ENCODE data around the gene KRTAP1-1.
"Not testable (repeated sequence)": the region's sequence is repeated elsewhere in the genome, so short reads cannot be mapped to it uniquely, and the experiment has no call there.

Gene KRTAP1-1, protein sequence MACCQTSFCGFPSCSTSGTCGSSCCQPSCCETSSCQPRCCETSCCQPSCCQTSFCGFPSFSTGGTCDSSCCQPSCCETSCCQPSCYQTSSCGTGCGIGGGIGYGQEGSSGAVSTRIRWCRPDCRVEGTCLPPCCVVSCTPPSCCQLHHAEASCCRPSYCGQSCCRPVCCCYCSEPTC

DNA sequence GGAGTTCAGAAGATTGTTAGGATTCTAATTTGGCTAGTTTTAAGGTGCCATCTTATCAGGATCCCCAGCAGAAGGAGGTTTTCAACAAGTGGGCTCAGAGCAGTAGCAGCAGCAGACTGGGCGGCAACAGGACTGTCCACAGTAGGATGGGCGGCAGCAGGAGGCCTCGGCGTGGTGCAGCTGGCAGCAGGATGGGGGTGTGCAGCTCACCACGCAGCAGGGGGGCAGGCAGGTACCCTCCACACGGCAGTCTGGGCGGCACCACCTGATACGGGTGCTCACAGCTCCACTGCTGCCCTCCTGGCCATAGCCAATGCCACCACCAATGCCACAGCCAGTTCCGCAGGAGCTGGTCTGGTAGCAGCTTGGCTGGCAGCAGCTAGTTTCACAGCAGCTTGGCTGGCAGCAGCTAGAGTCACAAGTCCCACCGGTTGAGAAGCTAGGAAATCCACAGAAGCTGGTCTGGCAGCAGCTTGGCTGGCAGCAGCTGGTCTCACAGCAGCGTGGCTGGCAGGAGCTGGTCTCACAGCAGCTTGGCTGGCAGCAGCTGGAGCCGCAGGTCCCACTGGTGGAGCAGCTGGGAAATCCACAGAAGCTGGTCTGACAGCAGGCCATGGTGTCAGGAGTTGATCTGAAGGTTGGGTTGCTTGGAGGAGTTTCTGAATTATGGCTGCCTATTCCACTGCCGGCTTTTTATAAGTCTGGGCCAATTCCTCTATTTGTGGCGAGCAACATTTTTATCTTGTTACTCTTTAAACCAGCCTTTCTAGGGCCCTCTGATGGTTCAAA, at the start of gene KRTAP1-1:
Gene KRTAP1-1, minus strand, starts transcription at position 668 of the 789 bp plus-strand sequence. Its CDS starts 53 bp downstream, at position 615.
- H3K36me3 ChIP-seq (ENCODE audit: control insufficient read depth in 1 of 2, insufficient read depth in 2 of 2, low read length in 2 of 2); H3K4me1 ChIP-seq (ENCODE audit: control insufficient read depth in 1 of 2, insufficient read depth in 2 of 2, low read length in 2 of 2); H3K4me3 ChIP-seq (ENCODE audit: low read depth in 1 of 2, low read length in 2 of 2); H3K27ac ChIP-seq (ENCODE audit: low read depth, low read length); H3K27me3 ChIP-seq (ENCODE audit: control insufficient read depth in 1 of 2, insufficient read depth in 2 of 2, low read length in 2 of 2); H3K9me3 ChIP-seq (ENCODE audit: control insufficient read depth in 1 of 2, low read length in 2 of 2); H3K9ac ChIP-seq (ENCODE audit: low read depth in 1 of 2, low read length in 2 of 2): not testable (repeated sequence)

DNA sequence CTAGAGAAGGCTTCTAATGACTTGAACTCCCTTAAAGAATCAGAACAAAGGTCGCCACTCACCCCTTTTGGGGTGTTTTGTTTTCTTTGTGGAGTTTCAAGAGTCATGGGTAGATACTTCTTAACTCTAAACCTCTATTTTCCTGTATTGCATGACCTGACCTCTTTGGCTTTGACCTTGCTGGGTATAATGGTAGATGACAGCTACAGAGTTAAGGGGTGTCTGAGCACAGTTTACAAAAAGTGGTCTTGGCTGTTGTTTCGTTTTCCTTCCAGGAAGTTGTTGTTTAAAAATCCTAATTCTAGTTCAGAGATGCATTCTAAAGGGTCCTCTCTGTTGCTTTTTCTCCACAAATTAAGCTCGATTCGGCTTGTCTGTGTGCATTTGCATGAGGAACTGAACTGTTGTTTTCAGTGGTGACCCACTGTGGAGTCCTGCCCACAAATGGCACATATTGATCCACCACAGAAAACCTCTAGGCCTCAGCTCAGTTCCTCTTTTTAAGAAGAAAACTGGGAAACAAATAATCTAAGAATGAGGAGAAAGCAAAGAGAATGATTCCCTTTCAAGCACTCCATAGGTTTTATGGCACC, 47.6 kb upstream of the KRTAP1-1 start:
- not testable (repeated sequence) for H3K27ac ChIP-seq (ENCODE audit: low read depth, low read length); H3K27me3 ChIP-seq (ENCODE audit: control insufficient read depth in 1 of 2, insufficient read depth in 2 of 2, low read length in 2 of 2); H3K4me3 ChIP-seq (ENCODE audit: low read depth in 1 of 2, low read length in 2 of 2); H3K9me3 ChIP-seq (ENCODE audit: control insufficient read depth in 1 of 2, low read length in 2 of 2); H3K9ac ChIP-seq (ENCODE audit: low read depth in 1 of 2, low read length in 2 of 2); H3K4me1 ChIP-seq (ENCODE audit: control insufficient read depth in 1 of 2, insufficient read depth in 2 of 2, low read length in 2 of 2); H3K36me3 ChIP-seq (ENCODE audit: control insufficient read depth in 1 of 2, insufficient read depth in 2 of 2, low read length in 2 of 2)

DNA sequence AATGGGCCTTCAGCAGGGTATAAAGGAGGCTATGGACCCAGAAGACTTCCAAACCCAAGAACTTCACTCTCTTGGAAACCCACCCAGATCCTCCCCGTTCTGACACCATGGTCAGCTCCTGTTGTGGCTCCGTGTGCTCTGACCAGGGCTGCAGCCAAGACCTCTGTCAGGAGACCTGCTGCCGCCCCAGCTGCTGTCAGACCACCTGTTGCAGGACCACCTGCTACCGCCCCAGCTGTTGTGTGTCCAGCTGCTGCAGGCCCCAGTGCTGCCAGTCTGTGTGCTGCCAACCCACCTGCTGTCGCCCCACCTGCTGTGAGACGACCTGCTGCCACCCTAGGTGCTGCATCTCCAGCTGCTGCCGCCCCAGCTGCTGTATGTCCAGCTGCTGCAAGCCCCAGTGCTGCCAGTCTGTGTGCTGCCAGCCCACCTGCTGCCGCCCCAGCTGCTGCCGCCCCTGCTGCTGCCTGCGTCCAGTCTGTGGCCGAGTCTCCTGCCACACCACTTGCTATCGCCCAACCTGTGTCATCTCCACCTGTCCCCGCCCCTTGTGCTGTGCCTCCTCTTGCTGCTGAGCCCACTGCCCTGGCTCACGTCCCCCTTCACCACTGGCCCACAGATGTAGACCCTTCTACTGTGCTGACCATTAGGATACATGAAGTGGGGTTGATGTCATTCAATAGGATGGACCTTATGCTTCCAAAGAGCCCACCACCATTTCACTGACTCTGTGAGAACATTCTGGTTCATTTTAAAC, 43.0 kb upstream of the KRTAP1-1 start, which contains the start of gene KRTAP4-7:
Gene KRTAP4-7, plus strand, starts transcription at position 51 of the 757 bp plus-strand sequence. Its CDS starts 57 bp downstream, at position 108.
- H3K27ac ChIP-seq (ENCODE audit: low read depth, low read length); H3K27me3 ChIP-seq (ENCODE audit: control insufficient read depth in 1 of 2, insufficient read depth in 2 of 2, low read length in 2 of 2); H3K9ac ChIP-seq (ENCODE audit: low read depth in 1 of 2, low read length in 2 of 2); H3K36me3 ChIP-seq (ENCODE audit: control insufficient read depth in 1 of 2, insufficient read depth in 2 of 2, low read length in 2 of 2); H3K4me1 ChIP-seq (ENCODE audit: control insufficient read depth in 1 of 2, insufficient read depth in 2 of 2, low read length in 2 of 2); H3K9me3 ChIP-seq (ENCODE audit: control insufficient read depth in 1 of 2, low read length in 2 of 2); H3K4me3 ChIP-seq (ENCODE audit: low read depth in 1 of 2, low read length in 2 of 2): not testable (repeated sequence)

DNA sequence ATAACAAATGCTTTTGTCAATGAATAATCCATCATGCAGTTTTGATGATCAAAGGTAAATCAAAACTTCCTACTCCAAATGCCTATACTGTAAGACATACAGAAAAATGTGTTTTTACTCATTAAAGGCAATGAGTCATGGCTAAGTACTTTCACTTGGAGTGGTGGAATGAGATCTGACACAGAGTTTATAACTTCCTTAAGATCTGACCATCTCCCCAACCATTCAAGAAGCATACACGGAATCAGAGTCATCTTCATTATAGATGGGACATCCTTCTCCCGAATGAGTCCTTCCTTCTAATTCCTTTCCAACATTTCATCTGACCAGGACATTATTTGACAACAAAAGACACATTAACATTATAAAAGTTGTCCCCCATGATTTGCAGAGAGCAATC, 42.2 kb upstream of the KRTAP1-1 start:
- H3K27me3 ChIP-seq (ENCODE audit: control insufficient read depth in 1 of 2, insufficient read depth in 2 of 2, low read length in 2 of 2); H3K9me3 ChIP-seq (ENCODE audit: control insufficient read depth in 1 of 2, low read length in 2 of 2); H3K36me3 ChIP-seq (ENCODE audit: control insufficient read depth in 1 of 2, insufficient read depth in 2 of 2, low read length in 2 of 2); H3K4me1 ChIP-seq (ENCODE audit: control insufficient read depth in 1 of 2, insufficient read depth in 2 of 2, low read length in 2 of 2); H3K9ac ChIP-seq (ENCODE audit: low read depth in 1 of 2, low read length in 2 of 2); H3K27ac ChIP-seq (ENCODE audit: low read depth, low read length); H3K4me3 ChIP-seq (ENCODE audit: low read depth in 1 of 2, low read length in 2 of 2): not testable (repeated sequence)

DNA sequence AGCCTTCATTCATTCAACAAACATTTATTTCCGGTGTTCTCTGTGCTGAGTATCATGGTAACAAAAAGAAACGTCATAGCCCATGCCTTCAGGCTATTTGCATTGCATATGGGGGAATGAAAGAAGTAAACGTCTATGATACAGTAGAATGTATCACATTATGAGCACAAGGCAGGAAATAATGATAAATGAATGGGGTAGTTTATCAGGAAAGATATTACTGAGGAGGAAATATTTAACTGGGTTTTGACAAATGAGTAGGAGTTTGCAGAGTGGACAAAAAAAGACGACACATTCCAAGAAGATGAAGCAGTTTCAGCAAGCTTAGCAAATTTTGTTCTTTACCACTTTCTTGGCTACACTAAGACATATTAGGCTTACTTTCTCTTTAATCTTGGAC, 41.4 kb upstream of the KRTAP1-1 start:
- Histone ChIP-seq H3K27ac (ENCODE audit: low read depth, low read length) (no peak overlapping the region), H3K9ac (ENCODE audit: low read depth in 1 of 2, low read length in 2 of 2) (no peak overlapping the region), H3K27me3 (ENCODE audit: control insufficient read depth in 1 of 2, insufficient read depth in 2 of 2, low read length in 2 of 2) (no peaks in the 10 kb centered on the region), H3K36me3 (ENCODE audit: control insufficient read depth in 1 of 2, insufficient read depth in 2 of 2, low read length in 2 of 2) (no peaks in the 10 kb centered on the region), H3K4me3 (ENCODE audit: low read depth in 1 of 2, low read length in 2 of 2) (no peak overlapping the region), H3K4me1 (ENCODE audit: control insufficient read depth in 1 of 2, insufficient read depth in 2 of 2, low read length in 2 of 2) (no peaks in the 10 kb centered on the region), H3K9me3 (ENCODE audit: control insufficient read depth in 1 of 2, low read length in 2 of 2) (no peaks in the 10 kb centered on the region)

DNA sequence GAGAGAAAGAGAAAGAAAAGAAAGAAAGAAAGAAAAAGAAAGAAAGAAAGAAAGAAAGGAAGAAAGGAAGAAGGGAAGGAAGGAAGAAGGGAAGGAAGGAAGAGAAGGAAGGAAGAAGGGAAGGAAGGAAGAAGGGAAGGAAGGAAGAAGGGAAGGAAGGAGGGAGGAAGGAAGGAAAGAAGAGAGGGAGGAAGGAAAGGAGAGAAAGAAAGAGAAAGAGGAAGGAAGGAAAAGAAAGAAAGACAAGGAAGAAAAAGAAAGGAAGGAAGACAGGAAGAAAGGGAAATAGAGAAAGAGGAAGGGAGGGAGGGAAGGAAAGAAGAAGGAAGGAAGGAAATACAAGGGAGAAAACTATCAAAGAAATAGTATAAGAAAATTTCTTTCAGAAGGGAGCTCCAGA, 35.5 kb upstream of the KRTAP1-1 start:
- H3K27me3 ChIP-seq (ENCODE audit: control insufficient read depth in 1 of 2, insufficient read depth in 2 of 2, low read length in 2 of 2) = peaks cover 0 to 6% of the 10 kb centered on the region in 2 donors
- H3K4me3 ChIP-seq (ENCODE audit: low read depth in 1 of 2, low read length in 2 of 2) = no peak overlapping the region
- no peaks in the 10 kb centered on the region for H3K36me3 ChIP-seq (ENCODE audit: control insufficient read depth in 1 of 2, insufficient read depth in 2 of 2, low read length in 2 of 2)
- H3K27ac ChIP-seq (ENCODE audit: low read depth, low read length) = no peak overlapping the region
- no peak overlapping the region for H3K9ac ChIP-seq (ENCODE audit: low read depth in 1 of 2, low read length in 2 of 2)
- H3K9me3 ChIP-seq (ENCODE audit: control insufficient read depth in 1 of 2, low read length in 2 of 2) = no peaks in the 10 kb centered on the region
- no peaks in the 10 kb centered on the region for H3K4me1 ChIP-seq (ENCODE audit: control insufficient read depth in 1 of 2, insufficient read depth in 2 of 2, low read length in 2 of 2)

DNA sequence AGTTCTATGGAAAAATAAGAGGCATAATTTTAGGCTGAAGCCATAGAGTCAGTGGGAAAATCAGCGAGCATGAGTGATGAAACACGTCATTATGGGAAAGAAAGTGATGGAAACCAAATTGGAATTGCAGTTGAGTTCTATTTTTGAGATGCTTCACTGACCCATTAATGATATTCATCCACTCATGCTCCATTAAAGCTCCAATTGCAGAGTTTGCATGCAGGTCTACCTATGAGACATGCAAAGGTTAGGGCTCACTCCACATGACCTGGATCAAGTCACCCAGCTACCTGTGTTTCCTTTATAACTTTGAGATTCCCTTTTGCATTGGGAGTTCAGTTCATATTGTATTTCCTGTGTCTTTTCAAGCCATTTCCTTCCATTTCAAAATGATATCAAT, 32.4 kb upstream of the KRTAP1-1 start:
- Histone ChIP-seq H3K27me3 (ENCODE audit: control insufficient read depth in 1 of 2, insufficient read depth in 2 of 2, low read length in 2 of 2) (peaks cover 0 to 6% of the 10 kb centered on the region in 2 donors), H3K9me3 (ENCODE audit: control insufficient read depth in 1 of 2, low read length in 2 of 2) (no peaks in the 10 kb centered on the region), H3K27ac (ENCODE audit: low read depth, low read length) (no peak overlapping the region), H3K4me3 (ENCODE audit: low read depth in 1 of 2, low read length in 2 of 2) (no peak overlapping the region), H3K36me3 (ENCODE audit: control insufficient read depth in 1 of 2, insufficient read depth in 2 of 2, low read length in 2 of 2) (no peaks in the 10 kb centered on the region), H3K4me1 (ENCODE audit: control insufficient read depth in 1 of 2, insufficient read depth in 2 of 2, low read length in 2 of 2) (no peaks in the 10 kb centered on the region), H3K9ac (ENCODE audit: low read depth in 1 of 2, low read length in 2 of 2) (no peak overlapping the region)

DNA sequence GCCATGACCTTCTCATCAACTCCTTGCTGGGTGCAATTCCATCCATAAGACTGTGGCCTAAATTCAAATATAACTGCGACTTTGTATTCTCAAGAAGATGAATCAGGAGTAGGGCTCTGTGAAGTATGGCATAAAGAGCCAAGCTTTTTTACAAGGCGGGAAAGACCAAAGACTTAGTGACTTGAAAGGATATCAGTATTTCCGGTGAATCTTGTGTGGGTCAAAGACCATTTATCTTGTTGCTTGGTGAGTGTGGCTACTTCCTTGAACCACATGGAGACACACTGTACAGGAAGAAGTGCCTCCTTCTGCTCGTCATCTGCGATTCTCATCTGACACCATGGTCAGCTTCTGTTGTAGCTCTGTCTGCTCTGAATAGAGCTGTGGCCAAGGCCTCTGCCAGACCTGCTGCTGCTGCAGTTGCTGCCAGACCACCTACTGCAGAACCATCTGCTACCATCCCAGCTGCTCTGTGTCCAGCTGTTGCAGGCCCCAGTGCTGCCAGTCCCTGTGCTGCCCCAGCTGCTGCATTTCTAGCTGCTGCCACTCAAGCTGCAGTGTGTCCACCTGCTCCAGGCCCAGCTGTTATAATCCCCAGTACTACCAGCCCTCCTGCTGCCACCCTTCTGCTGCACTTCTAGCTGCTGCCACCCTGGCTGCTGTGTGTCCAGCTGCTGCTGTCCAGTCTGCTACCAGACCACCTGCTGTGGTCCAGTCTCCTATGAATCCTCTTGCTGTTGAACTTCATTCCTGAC, 30.5 kb upstream of the KRTAP1-1 start:
- Histone ChIP-seq H3K27ac (ENCODE audit: low read depth, low read length) (no peak overlapping the region), H3K9ac (ENCODE audit: low read depth in 1 of 2, low read length in 2 of 2) (no peak overlapping the region), H3K36me3 (ENCODE audit: control insufficient read depth in 1 of 2, insufficient read depth in 2 of 2, low read length in 2 of 2) (no peaks in the 10 kb centered on the region), H3K4me3 (ENCODE audit: low read depth in 1 of 2, low read length in 2 of 2) (no peak overlapping the region), H3K9me3 (ENCODE audit: control insufficient read depth in 1 of 2, low read length in 2 of 2) (no peaks in the 10 kb centered on the region), H3K27me3 (ENCODE audit: control insufficient read depth in 1 of 2, insufficient read depth in 2 of 2, low read length in 2 of 2) (peaks cover 0 to 6% of the 10 kb centered on the region in 2 donors), H3K4me1 (ENCODE audit: control insufficient read depth in 1 of 2, insufficient read depth in 2 of 2, low read length in 2 of 2) (no peaks in the 10 kb centered on the region)

DNA sequence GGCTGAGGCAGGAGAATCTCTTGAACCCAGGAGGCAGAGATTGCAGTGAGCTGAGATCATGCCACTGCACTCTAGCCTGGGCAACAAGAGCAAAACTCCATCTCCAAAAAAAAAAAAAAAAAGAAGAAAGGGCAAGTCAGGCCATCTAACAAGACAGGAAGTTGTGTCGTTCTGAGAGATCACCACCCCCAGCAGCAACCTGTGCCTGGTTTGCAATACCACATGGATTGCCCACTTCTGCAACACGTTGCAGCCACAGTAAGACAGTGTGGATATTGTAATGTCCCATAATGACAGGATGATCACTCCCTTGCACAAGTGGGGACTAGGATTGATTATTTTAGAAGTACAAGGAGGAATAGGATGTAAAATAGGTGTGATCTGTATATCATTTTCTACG, 27.8 kb upstream of the KRTAP1-1 start:
- Histone ChIP-seq H3K9ac (ENCODE audit: low read depth in 1 of 2, low read length in 2 of 2) (no peak overlapping the region), H3K4me3 (ENCODE audit: low read depth in 1 of 2, low read length in 2 of 2) (no peak overlapping the region), H3K27ac (ENCODE audit: low read depth, low read length) (no peak overlapping the region), H3K4me1 (ENCODE audit: control insufficient read depth in 1 of 2, insufficient read depth in 2 of 2, low read length in 2 of 2) (no peaks in the 10 kb centered on the region), H3K36me3 (ENCODE audit: control insufficient read depth in 1 of 2, insufficient read depth in 2 of 2, low read length in 2 of 2) (no peaks in the 10 kb centered on the region), H3K27me3 (ENCODE audit: control insufficient read depth in 1 of 2, insufficient read depth in 2 of 2, low read length in 2 of 2) (no peaks in the 10 kb centered on the region), H3K9me3 (ENCODE audit: control insufficient read depth in 1 of 2, low read length in 2 of 2) (no peaks in the 10 kb centered on the region)

Data from duodenal mucosa (tissue), 2 donors.